Measurements from ENCODE around the gene TSBP1. TPM values are rescaled to one million over a fixed set of nuclear protein-coding genes. Genes with fewer than 3 reads are reported as not detected.

The TSBP1 gene
- total RNA-seq, 1 experiment from 2014 or later = not detected

DNA sequence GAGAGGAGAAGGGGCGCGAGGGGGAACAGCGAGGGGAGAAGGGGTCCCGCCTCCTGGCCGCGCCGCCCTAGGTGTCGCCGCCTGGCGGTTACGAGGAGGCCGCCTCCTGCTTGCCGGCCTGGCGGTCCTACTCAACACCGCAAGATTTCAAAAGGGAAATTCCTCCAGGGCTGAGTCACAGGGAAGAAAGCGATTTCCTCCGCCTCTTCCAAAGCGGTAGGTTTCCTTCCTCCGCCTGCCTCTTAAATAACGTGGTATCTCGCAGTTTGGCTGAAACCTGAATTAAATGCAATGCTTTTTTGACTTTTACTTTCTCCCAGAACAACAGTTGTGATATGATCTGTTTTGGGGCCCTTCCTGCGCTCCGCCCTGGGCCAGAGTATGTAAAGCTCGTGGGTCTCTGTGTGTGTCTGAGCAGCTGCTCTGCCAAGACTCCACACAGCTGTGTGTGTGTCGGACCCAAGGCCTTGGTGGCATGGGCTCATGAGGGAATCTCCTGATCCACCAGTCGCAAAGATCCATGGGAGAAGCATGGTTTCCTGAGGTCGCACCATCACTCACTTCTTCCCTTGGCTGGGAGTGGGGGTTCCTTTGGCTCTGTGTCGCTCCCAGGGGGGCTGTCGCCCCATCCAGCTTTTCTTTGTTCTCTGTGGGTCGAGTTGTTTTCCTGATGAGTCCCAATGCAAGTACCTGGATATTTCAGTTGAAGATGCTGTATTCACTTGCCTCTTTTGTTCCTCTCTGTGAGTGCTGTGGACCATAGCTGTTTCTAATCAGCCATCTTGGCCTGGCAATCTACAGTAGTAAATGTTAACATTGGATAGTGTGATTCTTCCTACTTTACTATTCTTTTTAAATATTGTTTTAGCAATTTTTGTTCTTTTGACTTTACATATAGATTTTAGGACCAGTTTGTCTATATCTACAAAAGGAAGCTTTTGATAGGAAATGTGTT, 116.2 kb downstream of the TSBP1 start:
- no peaks in the 10 kb centered on the region for H3K36me3 ChIP-seq (ENCODE audit: control insufficient read depth, insufficient read depth, low read length)
- ATAC-seq (peak; percentile 99), DNase-seq (ENCODE audit: low read depth, low spot score) (peak; percentile 63)
- ChIA-PET POLR2A (interaction anchor here (0.5 to 0.6 kb wide), 2 partner anchors 15 to 32 kb away, joined by 3 read pairs; no protein-coding TSS in a partner anchor), CTCF (interaction anchor here (0.6 to 1.9 kb wide), 3 partner anchors 8 to 531 kb away, joined by 3 to 10 read pairs (median 3); no protein-coding TSS in a partner anchor)
- peaks cover 8% of the 10 kb centered on the region for H3K4me1 ChIP-seq (ENCODE audit: control insufficient read depth, insufficient read depth, low read length)
- peak overlapping the region; percentile 47 to 61 for H3K4me3 ChIP-seq (ENCODE audit: low read depth in 2 of 2, low read length in 2 of 2)
- peak; percentile 72 for TF ChIP-seq POLR2AphosphoS5 (IDR thresholded peaks at IDR 0.05; ENCODE audit: low read depth, low read length)
- TF ChIP-seq, protein P1, sequence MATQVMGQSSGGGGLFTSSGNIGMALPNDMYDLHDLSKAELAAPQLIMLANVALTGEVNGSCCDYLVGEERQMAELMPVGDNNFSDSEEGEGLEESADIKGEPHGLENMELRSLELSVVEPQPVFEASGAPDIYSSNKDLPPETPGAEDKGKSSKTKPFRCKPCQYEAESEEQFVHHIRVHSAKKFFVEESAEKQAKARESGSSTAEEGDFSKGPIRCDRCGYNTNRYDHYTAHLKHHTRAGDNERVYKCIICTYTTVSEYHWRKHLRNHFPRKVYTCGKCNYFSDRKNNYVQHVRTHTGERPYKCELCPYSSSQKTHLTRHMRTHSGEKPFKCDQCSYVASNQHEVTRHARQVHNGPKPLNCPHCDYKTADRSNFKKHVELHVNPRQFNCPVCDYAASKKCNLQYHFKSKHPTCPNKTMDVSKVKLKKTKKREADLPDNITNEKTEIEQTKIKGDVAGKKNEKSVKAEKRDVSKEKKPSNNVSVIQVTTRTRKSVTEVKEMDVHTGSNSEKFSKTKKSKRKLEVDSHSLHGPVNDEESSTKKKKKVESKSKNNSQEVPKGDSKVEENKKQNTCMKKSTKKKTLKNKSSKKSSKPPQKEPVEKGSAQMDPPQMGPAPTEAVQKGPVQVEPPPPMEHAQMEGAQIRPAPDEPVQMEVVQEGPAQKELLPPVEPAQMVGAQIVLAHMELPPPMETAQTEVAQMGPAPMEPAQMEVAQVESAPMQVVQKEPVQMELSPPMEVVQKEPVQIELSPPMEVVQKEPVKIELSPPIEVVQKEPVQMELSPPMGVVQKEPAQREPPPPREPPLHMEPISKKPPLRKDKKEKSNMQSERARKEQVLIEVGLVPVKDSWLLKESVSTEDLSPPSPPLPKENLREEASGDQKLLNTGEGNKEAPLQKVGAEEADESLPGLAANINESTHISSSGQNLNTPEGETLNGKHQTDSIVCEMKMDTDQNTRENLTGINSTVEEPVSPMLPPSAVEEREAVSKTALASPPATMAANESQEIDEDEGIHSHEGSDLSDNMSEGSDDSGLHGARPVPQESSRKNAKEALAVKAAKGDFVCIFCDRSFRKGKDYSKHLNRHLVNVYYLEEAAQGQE (IDR thresholded peaks at IDR 0.05; ENCODE audit: insufficient read depth in 1 of 2, low read depth in 2 of 2, low read length in 1 of 2) = no peak
- peak; percentile 91 for TF ChIP-seq TCF7L2 (IDR thresholded peaks at IDR 0.05; ENCODE audit: low read depth, low read length)
- TF ChIP-seq, protein P2, sequence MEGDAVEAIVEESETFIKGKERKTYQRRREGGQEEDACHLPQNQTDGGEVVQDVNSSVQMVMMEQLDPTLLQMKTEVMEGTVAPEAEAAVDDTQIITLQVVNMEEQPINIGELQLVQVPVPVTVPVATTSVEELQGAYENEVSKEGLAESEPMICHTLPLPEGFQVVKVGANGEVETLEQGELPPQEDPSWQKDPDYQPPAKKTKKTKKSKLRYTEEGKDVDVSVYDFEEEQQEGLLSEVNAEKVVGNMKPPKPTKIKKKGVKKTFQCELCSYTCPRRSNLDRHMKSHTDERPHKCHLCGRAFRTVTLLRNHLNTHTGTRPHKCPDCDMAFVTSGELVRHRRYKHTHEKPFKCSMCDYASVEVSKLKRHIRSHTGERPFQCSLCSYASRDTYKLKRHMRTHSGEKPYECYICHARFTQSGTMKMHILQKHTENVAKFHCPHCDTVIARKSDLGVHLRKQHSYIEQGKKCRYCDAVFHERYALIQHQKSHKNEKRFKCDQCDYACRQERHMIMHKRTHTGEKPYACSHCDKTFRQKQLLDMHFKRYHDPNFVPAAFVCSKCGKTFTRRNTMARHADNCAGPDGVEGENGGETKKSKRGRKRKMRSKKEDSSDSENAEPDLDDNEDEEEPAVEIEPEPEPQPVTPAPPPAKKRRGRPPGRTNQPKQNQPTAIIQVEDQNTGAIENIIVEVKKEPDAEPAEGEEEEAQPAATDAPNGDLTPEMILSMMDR (IDR thresholded peaks at IDR 0.05) = peak; percentile 83
- no peak for TF ChIP-seq SIN3A (IDR thresholded peaks at IDR 0.05; ENCODE audit: borderline replicate concordance, insufficient read depth, low read depth, low read length)
- H3K27me3 ChIP-seq (ENCODE audit: control insufficient read depth, insufficient read depth, low read length) = no peaks in the 10 kb centered on the region
- TSS peak; percentile 76 for BruUV-seq (replicated peaks)
- in situ Hi-C loops (cut with HindIII; ENCODE audit: low pct_unique_long_range_greater_than_20kb, low sequenced_read_pairs) (no loop called here), intact Hi-C loops (cut with micrococcal nuclease; ENCODE audit: unreplicated experiment) (no loop called here)
- H3K9me3 ChIP-seq (ENCODE audit: control insufficient read depth, insufficient read depth, low read depth, low read length) = no peaks in the 10 kb centered on the region
- peak overlapping the region; percentile 98 for H3K27ac ChIP-seq (ENCODE audit: low read length)

DNA sequence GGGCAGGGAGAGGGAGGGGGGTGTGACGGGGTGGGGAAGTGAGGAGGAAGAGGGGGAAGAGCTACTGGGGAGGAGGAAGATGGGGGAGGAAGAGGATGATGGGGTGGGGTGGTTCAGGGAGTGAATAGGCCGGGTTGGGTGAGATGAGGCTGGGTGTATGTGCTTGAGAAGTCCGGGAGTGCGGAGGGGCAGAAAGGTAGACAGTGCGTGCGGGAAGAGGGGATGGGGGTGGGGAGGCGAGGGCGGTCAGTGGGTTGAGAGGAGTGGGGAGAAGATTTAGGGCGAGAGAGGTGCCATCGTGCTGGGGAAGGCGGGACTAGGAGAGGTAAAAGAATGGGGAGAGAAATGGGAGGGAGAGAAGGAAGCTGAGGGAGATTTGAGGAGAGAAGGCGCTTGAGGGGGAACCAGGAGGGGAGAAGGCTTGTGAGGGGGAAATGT, 116.9 kb downstream of the TSBP1 start:
- DNase-seq (ENCODE audit: low read depth, low spot score) = no peak

More for the DNA sequence above, 116.9 kb downstream of the TSBP1 start:
- peak overlapping the region; percentile 47 to 61 for H3K4me3 ChIP-seq (ENCODE audit: low read depth in 2 of 2, low read length in 2 of 2)
- peaks cover 8% of the 10 kb centered on the region for H3K4me1 ChIP-seq (ENCODE audit: control insufficient read depth, insufficient read depth, low read length)
- CTCF ChIA-PET = interaction anchor here (0.6 to 1.9 kb wide), 5 partner anchors 9 to 601 kb away, joined by 3 to 11 read pairs (median 4); no protein-coding TSS in a partner anchor
- TF ChIP-seq, protein P2 (IDR thresholded peaks at IDR 0.05) = no peak
- TF ChIP-seq TCF7L2 (IDR thresholded peaks at IDR 0.05; ENCODE audit: low read depth, low read length) (no peak), POLR2AphosphoS5 (IDR thresholded peaks at IDR 0.05; ENCODE audit: low read depth, low read length) (no peak), SIN3A (IDR thresholded peaks at IDR 0.05; ENCODE audit: borderline replicate concordance, insufficient read depth, low read depth, low read length) (no peak)
- TF ChIP-seq, protein P1 (IDR thresholded peaks at IDR 0.05; ENCODE audit: insufficient read depth in 1 of 2, low read depth in 2 of 2, low read length in 1 of 2) = no peak
- no peaks in the 10 kb centered on the region for H3K9me3 ChIP-seq (ENCODE audit: control insufficient read depth, insufficient read depth, low read depth, low read length)
- H3K27ac ChIP-seq (ENCODE audit: low read length) = peak overlapping the region; percentile 98
- no peaks in the 10 kb centered on the region for H3K27me3 ChIP-seq (ENCODE audit: control insufficient read depth, insufficient read depth, low read length)
- intact Hi-C loops (cut with micrococcal nuclease; ENCODE audit: unreplicated experiment) = no loop called here
- in situ Hi-C loops (cut with HindIII; ENCODE audit: low pct_unique_long_range_greater_than_20kb, low sequenced_read_pairs) = no loop called here
- POLR2A ChIA-PET = interaction anchor here (0.6 kb wide), 1 partner anchor 15 kb away, joined by 3 read pairs; no protein-coding TSS in a partner anchor
- no TSS peak for BruUV-seq (replicated peaks)
- peak; percentile 68 for ATAC-seq
- no peaks in the 10 kb centered on the region for H3K36me3 ChIP-seq (ENCODE audit: control insufficient read depth, insufficient read depth, low read length)

Data from Panc1 (cell line).